ENCODE measurements around the gene CNTNAP2.

CNTNAP2 gene

DNA sequence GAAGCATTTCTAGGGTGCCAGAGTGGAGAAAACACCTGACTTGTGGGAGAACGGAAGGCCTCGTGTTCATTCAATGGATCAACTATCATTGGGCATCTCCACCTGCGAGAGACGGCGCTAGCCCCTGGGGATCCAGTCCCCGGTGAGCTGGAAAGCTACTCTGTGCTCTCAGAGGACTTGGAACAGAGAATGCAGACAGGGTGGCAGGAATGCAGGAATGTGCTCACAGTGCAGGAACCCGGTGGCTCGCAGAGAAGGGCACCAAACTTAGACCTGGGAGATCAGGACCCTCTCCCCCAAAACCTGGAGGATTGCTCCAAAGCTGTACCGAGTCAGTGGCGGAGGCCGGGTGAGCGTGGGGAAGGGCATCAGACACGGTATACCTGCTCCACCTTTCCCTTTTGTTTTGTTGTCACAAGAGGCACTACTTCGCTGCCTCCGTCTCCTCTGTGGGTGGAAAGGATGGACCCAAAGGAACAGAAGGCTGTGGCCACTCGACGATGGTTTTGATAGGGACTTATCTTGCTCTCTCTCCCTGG, 1905.0 kb downstream of the CNTNAP2 start (continued):
- TF ChIP-seq, protein P1, sequence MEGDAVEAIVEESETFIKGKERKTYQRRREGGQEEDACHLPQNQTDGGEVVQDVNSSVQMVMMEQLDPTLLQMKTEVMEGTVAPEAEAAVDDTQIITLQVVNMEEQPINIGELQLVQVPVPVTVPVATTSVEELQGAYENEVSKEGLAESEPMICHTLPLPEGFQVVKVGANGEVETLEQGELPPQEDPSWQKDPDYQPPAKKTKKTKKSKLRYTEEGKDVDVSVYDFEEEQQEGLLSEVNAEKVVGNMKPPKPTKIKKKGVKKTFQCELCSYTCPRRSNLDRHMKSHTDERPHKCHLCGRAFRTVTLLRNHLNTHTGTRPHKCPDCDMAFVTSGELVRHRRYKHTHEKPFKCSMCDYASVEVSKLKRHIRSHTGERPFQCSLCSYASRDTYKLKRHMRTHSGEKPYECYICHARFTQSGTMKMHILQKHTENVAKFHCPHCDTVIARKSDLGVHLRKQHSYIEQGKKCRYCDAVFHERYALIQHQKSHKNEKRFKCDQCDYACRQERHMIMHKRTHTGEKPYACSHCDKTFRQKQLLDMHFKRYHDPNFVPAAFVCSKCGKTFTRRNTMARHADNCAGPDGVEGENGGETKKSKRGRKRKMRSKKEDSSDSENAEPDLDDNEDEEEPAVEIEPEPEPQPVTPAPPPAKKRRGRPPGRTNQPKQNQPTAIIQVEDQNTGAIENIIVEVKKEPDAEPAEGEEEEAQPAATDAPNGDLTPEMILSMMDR (tag by site-specific recombination; IDR thresholded peaks at IDR 0.05): no peak
- no peak for TF ChIP-seq PATZ1 (tag by site-specific recombination; IDR thresholded peaks at IDR 0.05)

DNA sequence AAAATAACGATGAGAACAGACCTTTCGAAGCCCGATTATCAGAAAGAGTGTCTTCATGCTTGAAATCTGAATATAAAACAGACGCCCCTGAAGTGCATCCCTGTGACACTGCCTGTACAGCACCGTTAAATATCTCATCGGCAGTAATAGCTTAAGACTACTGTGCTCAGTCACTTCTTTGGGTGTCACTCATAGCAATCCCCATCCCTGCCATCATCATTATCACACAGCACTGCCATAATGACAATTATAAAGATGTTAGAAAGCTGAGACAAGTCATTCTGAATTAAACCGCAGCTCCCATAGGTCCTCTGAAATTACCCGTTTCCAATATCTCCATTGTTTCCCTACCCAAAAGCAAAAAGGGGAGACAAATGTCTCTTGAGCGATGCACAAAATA, 1906.2 kb downstream of the CNTNAP2 start:
- TF ChIP-seq ZNF350 (tag by site-specific recombination; IDR thresholded peaks at IDR 0.05) (no peak), ZNF677 (tag by site-specific recombination; IDR thresholded peaks at IDR 0.05) (no peak), ZBTB20 (tag by site-specific recombination; IDR thresholded peaks at IDR 0.05) (no peak), ZNF704 (tag by site-specific recombination; IDR thresholded peaks at IDR 0.05) (no peak), ZNF501 (tag by site-specific recombination; IDR thresholded peaks at IDR 0.05) (no peak), MEIS1 (CRISPR knock-in tag; IDR thresholded peaks at IDR 0.05; ENCODE audit: borderline replicate concordance) (no peak), WT1 (tag by site-specific recombination; IDR thresholded peaks at IDR 0.05) (no peak), ZNF544 (tag by site-specific recombination; IDR thresholded peaks at IDR 0.05) (no peak), SALL2 (tag by site-specific recombination; IDR thresholded peaks at IDR 0.05; ENCODE audit: borderline replicate concordance) (no peak), ZNF416 (tag by site-specific recombination; IDR thresholded peaks at IDR 0.05) (no peak), ZNF529 (tag by site-specific recombination; IDR thresholded peaks at IDR 0.05; ENCODE audit: insufficient replicate concordance) (no peak), ZNF600 (tag by site-specific recombination; IDR thresholded peaks at IDR 0.05) (no peak), ZNF776 (tag by site-specific recombination; IDR thresholded peaks at IDR 0.05; ENCODE audit: borderline replicate concordance) (no peak), ZNF138 (tag by site-specific recombination; IDR thresholded peaks at IDR 0.05; ENCODE audit: borderline replicate concordance) (no peak), PATZ1 (tag by site-specific recombination; IDR thresholded peaks at IDR 0.05) (no peak)
- TF ChIP-seq, protein P2, sequence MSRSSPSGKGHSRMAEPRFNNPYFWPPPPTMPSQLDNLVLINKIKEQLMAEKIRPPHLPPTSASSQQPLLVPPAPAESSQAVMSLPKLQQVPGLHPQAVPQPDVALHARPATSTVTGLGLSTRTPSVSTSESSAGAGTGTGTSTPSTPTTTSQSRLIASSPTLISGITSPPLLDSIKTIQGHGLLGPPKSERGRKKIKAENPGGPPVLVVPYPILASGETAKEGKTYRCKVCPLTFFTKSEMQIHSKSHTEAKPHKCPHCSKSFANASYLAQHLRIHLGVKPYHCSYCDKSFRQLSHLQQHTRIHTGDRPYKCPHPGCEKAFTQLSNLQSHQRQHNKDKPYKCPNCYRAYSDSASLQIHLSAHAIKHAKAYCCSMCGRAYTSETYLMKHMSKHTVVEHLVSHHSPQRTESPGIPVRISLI (tag by site-specific recombination; IDR thresholded peaks at IDR 0.05): no peak
- TF ChIP-seq, protein P3, sequence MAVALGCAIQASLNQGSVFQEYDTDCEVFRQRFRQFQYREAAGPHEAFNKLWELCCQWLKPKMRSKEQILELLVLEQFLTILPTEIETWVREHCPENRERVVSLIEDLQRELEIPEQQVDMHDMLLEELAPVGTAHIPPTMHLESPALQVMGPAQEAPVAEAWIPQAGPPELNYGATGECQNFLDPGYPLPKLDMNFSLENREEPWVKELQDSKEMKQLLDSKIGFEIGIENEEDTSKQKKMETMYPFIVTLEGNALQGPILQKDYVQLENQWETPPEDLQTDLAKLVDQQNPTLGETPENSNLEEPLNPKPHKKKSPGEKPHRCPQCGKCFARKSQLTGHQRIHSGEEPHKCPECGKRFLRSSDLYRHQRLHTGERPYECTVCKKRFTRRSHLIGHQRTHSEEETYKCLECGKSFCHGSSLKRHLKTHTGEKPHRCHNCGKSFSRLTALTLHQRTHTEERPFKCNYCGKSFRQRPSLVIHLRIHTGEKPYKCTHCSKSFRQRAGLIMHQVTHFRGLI (tag by site-specific recombination; IDR thresholded peaks at IDR 0.05): no peak
- TF ChIP-seq, protein P4, sequence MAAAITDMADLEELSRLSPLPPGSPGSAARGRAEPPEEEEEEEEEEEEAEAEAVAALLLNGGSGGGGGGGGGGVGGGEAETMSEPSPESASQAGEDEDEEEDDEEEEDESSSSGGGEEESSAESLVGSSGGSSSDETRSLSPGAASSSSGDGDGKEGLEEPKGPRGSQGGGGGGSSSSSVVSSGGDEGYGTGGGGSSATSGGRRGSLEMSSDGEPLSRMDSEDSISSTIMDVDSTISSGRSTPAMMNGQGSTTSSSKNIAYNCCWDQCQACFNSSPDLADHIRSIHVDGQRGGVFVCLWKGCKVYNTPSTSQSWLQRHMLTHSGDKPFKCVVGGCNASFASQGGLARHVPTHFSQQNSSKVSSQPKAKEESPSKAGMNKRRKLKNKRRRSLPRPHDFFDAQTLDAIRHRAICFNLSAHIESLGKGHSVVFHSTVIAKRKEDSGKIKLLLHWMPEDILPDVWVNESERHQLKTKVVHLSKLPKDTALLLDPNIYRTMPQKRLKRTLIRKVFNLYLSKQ (tag by site-specific recombination; IDR thresholded peaks at IDR 0.05; ENCODE audit: borderline replicate concordance): no peak
- CTCF ChIA-PET: interaction anchor here (0.7 kb wide), 1 partner anchor 1224 kb away, joined by 3 read pairs; no protein-coding TSS in a partner anchor
- H3K4me3 ChIP-seq (ENCODE audit: low read depth, low read length): no peak overlapping the region
- H3K27ac ChIP-seq (ENCODE audit: extremely low read depth, low read depth, low read length): no peak overlapping the region
- H3K36me3 ChIP-seq (ENCODE audit: control insufficient read depth in 2 of 2, insufficient read depth in 1 of 2, low read length in 2 of 2): no peaks in the 10 kb centered on the region
- H3K9me3 ChIP-seq (ENCODE audit: control insufficient read depth, insufficient read depth, low read depth, low read length): no peaks in the 10 kb centered on the region
- H3K4me1 ChIP-seq (ENCODE audit: control insufficient read depth, insufficient read depth, low read length): no peaks in the 10 kb centered on the region
- POLR2A ChIA-PET: no interaction called here
